SK-N-SH (cell line): ENCODE measurements around the gene SFMBT2.
"Not testable (repeated sequence)": the region's sequence is repeated elsewhere in the genome, so short reads cannot be mapped to it uniquely, and the experiment has no call there.

Source experiments
- EP300 ChIP-seq, 2 experiments: IDR thresholded peaks; 2 replicates each; pipeline versions ENCODE4 v1.4.0 to v1.6.1; 2012; ENCODE audit warnings: borderline replicate concordance in 1 of 2, low read depth in 1 of 2, low read length in 1 of 2
- EZH2phosphoT487 ChIP-seq: fragments of 200-600 bp; sonication (generic); IDR thresholded peaks from 2 replicates; pipeline ENCODE4 v1.6.1; 2017; ENCODE audit warnings: low read depth, mixed run types, mild to moderate bottlenecking, antibody characterized with exemption, moderate library complexity, borderline replicate concordance
- FOSL2 ChIP-seq: IDR thresholded peaks from 2 replicates; pipeline ENCODE4 v1.4.0; 2012; ENCODE audit warnings: low read depth, mild to moderate bottlenecking, moderate library complexity, borderline replicate concordance
- FOXM1 ChIP-seq: IDR thresholded peaks from 2 replicates; pipeline ENCODE4 v1.4.0; 2012; ENCODE audit warnings: low read depth, mild to moderate bottlenecking
- MXI1 ChIP-seq: IDR thresholded peaks from 2 replicates; pipeline ENCODE4 v1.6.1; 2012; ENCODE audit warnings: mild to moderate bottlenecking, low read depth, low read length, improper control_type of control experiment
- POLR2AphosphoS5 ChIP-seq: IDR thresholded peaks from 2 replicates; pipeline ENCODE4 v1.6.1; 2012; ENCODE audit warnings: low read depth, low read length
- SIN3A ChIP-seq: IDR thresholded peaks from 2 replicates; pipeline ENCODE4 v1.6.1; 2012; ENCODE audit warnings: low read depth, mild to moderate bottlenecking, low read length, moderate library complexity, borderline replicate concordance
- TF ChIP-seq, protein P1 (sequence below): IDR thresholded peaks from 2 replicates; pipeline ENCODE4; 2012
- TF ChIP-seq, protein P2 (sequence below): fragments of 200-600 bp; sonication (generic); IDR thresholded peaks from 2 replicates; pipeline ENCODE4 v1.6.1; 2017; ENCODE audit warnings: antibody characterized with exemption, mild to moderate bottlenecking, moderate library complexity
- TF ChIP-seq, protein P3 (sequence below): IDR thresholded peaks from 2 replicates; pipeline ENCODE4 v1.4.0; 2012; ENCODE audit warnings: low read depth, borderline replicate concordance

DNA sequence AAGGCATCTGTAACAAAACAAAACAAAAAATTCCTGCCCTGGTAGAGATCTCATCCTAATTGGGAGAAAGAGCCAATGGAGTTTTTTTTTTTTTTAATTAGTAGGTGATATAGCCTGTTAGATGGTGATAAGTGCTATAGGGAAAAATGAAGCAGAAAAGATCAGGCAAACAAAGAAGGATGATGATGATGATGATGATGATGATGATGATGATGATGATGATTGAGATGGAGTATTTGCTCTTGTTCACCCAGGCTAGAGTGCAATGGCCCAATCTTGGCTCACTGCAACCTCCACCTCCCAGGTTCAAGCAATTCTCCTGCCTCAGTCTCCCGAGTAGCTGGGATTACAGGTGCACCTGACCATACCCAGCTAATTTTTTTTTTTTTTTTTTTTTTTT, 22.7 kb downstream of the SFMBT2 start:
- TF ChIP-seq, protein P1, sequence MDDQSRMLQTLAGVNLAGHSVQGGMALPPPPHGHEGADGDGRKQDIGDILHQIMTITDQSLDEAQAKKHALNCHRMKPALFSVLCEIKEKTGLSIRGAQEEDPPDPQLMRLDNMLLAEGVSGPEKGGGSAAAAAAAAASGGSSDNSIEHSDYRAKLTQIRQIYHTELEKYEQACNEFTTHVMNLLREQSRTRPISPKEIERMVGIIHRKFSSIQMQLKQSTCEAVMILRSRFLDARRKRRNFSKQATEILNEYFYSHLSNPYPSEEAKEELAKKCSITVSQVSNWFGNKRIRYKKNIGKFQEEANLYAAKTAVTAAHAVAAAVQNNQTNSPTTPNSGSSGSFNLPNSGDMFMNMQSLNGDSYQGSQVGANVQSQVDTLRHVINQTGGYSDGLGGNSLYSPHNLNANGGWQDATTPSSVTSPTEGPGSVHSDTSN, result not testable (repeated sequence)
- TF ChIP-seq, protein P2, sequence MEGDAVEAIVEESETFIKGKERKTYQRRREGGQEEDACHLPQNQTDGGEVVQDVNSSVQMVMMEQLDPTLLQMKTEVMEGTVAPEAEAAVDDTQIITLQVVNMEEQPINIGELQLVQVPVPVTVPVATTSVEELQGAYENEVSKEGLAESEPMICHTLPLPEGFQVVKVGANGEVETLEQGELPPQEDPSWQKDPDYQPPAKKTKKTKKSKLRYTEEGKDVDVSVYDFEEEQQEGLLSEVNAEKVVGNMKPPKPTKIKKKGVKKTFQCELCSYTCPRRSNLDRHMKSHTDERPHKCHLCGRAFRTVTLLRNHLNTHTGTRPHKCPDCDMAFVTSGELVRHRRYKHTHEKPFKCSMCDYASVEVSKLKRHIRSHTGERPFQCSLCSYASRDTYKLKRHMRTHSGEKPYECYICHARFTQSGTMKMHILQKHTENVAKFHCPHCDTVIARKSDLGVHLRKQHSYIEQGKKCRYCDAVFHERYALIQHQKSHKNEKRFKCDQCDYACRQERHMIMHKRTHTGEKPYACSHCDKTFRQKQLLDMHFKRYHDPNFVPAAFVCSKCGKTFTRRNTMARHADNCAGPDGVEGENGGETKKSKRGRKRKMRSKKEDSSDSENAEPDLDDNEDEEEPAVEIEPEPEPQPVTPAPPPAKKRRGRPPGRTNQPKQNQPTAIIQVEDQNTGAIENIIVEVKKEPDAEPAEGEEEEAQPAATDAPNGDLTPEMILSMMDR, result not testable (repeated sequence)
- TF ChIP-seq POLR2AphosphoS5; SIN3A; EP300 (IDR thresholded peaks at IDR 0.05; ENCODE audit: borderline replicate concordance in 1 of 2, low read depth in 1 of 2, low read length in 1 of 2); EZH2phosphoT487; FOXM1; FOSL2; MXI1: not testable (repeated sequence)
- TF ChIP-seq, protein P3, sequence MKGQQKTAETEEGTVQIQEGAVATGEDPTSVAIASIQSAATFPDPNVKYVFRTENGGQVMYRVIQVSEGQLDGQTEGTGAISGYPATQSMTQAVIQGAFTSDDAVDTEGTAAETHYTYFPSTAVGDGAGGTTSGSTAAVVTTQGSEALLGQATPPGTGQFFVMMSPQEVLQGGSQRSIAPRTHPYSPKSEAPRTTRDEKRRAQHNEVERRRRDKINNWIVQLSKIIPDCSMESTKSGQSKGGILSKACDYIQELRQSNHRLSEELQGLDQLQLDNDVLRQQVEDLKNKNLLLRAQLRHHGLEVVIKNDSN, result not testable (repeated sequence)
